OCI-LY3 (cell line): ENCODE measurements around the gene ARHGEF28.

Experiments
- CTCF ChIP-seq: fragments of 200-600, 300-600 bp; sonication (generic); IDR thresholded peaks from 2 replicates; pipeline ENCODE4 v1.5.1; 2014; ENCODE audit warnings: antibody characterized with exemption, low read length, low read depth
- EZH2phosphoT487 ChIP-seq: fragments of 200-600 bp; shearing (Covaris generic); IDR thresholded peaks from 2 replicates; pipeline ENCODE4 v1.6.1; 2018; ENCODE audit warnings: antibody characterized with exemption, mixed run types, low read depth

- TF ChIP-seq CTCF, result no peak
- no peak for TF ChIP-seq EZH2phosphoT487
Observed at GRCh38 chr5:73901043-73901442, 275.0 kb downstream of the ARHGEF28 start.
